ENCODE measurements around the gene FBXO33. TPM values are rescaled to one million over a fixed set of nuclear protein-coding genes. Genes with fewer than 3 reads are reported as not detected.
A peak's percentile ranks its signal among the peaks of the same experiment; 100 is the strongest.

FBXO33 gene
- 7.8 TPM for polyA plus RNA-seq (2013, experiment 1 of 2)
- polyA plus RNA-seq (2013, experiment 2 of 2): 8.2 TPM

DNA sequence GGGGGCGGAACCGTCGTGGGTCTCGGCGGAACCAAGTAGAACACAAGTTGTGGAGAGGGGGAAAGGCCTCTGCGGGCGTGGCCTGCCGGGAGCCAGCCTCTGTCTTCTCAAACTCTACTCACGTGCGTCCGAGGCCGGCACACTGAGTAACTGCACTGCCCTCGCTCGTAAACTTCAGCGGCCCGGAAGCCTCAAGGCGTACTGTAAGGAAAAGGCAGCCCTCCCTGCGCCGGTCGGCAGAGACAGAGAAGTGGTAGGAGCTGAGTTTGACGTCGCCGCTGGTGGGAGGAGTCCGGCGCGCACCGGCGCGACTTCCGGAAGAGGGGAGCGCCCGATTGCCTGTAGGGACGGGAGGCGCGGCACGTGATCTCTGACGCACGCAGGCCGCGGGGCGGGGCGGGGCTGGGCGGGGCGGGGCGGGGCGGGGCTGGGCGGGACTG, at the start of gene FBXO33:
Gene FBXO33, minus strand, starts transcription at position 255 of the 440 bp plus-strand sequence. CDS start 271 bp downstream, outside the sequence.
- H3K27me3 ChIP-seq (ENCODE audit: insufficient read depth, low read length): no peaks in the 10 kb centered on the region

DNA sequence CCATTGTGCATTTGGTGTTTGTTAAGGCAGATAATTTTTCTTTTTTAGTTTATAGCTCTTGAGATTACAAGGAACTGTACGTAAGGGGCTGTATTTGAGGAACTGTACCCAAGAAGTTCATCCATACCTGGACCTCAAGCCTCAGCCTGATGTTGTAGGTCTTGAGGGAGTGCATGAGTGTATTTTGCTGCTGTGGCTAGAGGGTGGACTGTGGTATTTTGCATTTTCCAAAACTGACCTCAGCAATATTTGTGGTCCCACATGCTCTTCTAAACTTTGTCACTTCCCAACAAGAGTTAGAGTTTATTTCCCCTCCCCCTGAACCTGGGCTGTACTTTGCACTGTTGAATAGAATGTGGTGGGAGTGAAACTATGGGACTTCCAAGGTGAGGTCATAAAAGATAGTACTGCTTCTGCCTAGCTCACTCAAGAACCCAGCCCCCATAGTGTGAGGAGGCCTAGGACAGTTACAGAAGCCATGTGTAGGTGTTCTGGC, 42.2 kb upstream of the FBXO33 start:
- WGBS: 91% methylated on average over 1 of the region's 1 CpG
- no peaks in the 10 kb centered on the region for H3K36me3 ChIP-seq (ENCODE audit: insufficient read depth, low read length)
- no peaks in the 10 kb centered on the region for H3K9me3 ChIP-seq (ENCODE audit: insufficient read depth, low read depth, low read length)
- H3K27me3 ChIP-seq (ENCODE audit: insufficient read depth, low read length): no peaks in the 10 kb centered on the region
- H3K9ac ChIP-seq (ENCODE audit: low read depth, low read length): no peak overlapping the region
- H3K4me3 ChIP-seq (ENCODE audit: low read length): no peak overlapping the region
- no peak overlapping the region for H3K27ac ChIP-seq (ENCODE audit: low read depth, low read length)
- H3K4me1 ChIP-seq (ENCODE audit: insufficient read depth, low read length): no peaks in the 10 kb centered on the region

More for the DNA sequence above, at the start of gene FBXO33:
- Histone ChIP-seq H3K27ac (ENCODE audit: low read depth, low read length) (peak within 1 kb of the TSS; percentile 98), H3K9me3 (ENCODE audit: insufficient read depth, low read depth, low read length) (no peaks in the 10 kb centered on the region), H3K36me3 (ENCODE audit: insufficient read depth, low read length) (no peaks in the 10 kb centered on the region), H3K4me3 (ENCODE audit: low read length) (peak within 1 kb of the TSS; percentile 94), H3K4me1 (ENCODE audit: insufficient read depth, low read length) (peaks cover 12% of the 10 kb centered on the region; the same call in 1 of the 2 replicates), H3K9ac (ENCODE audit: low read depth, low read length) (peak within 1 kb of the TSS; percentile 99)
- under 1% methylated on average over 47 of the region's 47 CpGs for WGBS

DNA sequence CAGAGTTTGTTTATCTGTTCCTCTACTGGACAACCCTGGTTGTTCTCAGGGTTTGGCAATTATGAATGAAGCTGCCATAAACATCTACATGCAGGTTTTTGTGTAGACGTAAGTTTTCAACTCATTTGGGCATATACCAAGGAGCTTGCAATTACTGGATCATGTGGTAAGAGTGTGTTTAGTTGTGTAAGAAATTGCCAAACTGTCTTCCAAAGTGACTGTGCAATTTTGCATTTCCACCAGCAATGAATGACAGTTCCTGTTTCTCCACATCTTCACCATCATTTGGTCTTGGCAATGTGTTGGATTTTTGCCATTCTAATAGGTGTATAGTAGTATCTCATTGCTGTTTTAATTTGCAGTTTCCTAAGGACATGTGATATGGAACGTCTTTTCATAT, 39.8 kb upstream of the FBXO33 start:
- Histone ChIP-seq H3K36me3 (ENCODE audit: insufficient read depth, low read length) (no peaks in the 10 kb centered on the region), H3K4me3 (ENCODE audit: low read length) (no peak overlapping the region)
- 88% methylated on average over 2 of the region's 2 CpGs for WGBS

DNA sequence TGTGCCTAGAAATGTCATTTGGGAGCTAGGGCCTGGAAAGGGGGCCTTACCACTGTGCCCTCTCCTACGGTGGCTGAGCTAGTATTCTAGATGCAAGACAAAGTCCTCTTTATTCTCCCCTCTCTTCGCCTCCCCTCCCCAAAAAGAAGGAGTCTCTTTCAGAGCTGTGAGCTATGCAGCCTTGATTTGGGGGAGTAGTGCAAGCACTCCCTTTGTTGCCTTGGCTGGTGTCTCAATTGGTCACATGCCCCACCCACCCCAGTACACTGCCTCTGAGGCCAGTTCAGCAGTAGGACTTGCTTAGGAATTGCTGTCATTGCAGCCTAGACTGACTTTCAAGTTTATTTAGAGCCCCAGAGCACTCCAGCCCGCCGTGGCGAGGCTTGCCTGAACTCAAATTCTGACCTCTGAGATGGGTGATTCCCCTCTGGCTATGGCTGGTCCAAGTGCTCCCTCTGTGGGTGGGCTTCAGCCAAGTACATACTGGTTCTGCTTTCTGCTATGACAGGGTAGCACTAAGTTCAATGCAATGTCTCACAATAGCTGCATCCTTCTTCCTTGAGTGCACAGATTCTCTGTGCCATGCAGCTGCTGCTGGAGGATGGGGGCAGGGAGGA, 37.0 kb upstream of the FBXO33 start:
- Histone ChIP-seq H3K9me3 (ENCODE audit: insufficient read depth, low read depth, low read length) (no peaks in the 10 kb centered on the region), H3K4me3 (ENCODE audit: low read length) (no peak overlapping the region), H3K27me3 (ENCODE audit: insufficient read depth, low read length) (no peaks in the 10 kb centered on the region), H3K4me1 (ENCODE audit: insufficient read depth, low read length) (no peaks in the 10 kb centered on the region), H3K9ac (ENCODE audit: low read depth, low read length) (no peak overlapping the region), H3K27ac (ENCODE audit: low read depth, low read length) (no peak overlapping the region), H3K36me3 (ENCODE audit: insufficient read depth, low read length) (no peaks in the 10 kb centered on the region)
- WGBS: 68% methylated on average over 5 of the region's 5 CpGs

More for the DNA sequence above, 39.8 kb upstream of the FBXO33 start:
- no peak overlapping the region for H3K27ac ChIP-seq (ENCODE audit: low read depth, low read length)
- H3K4me1 ChIP-seq (ENCODE audit: insufficient read depth, low read length): no peaks in the 10 kb centered on the region
- no peaks in the 10 kb centered on the region for H3K27me3 ChIP-seq (ENCODE audit: insufficient read depth, low read length)
- no peak overlapping the region for H3K9ac ChIP-seq (ENCODE audit: low read depth, low read length)
- no peaks in the 10 kb centered on the region for H3K9me3 ChIP-seq (ENCODE audit: insufficient read depth, low read depth, low read length)

DNA sequence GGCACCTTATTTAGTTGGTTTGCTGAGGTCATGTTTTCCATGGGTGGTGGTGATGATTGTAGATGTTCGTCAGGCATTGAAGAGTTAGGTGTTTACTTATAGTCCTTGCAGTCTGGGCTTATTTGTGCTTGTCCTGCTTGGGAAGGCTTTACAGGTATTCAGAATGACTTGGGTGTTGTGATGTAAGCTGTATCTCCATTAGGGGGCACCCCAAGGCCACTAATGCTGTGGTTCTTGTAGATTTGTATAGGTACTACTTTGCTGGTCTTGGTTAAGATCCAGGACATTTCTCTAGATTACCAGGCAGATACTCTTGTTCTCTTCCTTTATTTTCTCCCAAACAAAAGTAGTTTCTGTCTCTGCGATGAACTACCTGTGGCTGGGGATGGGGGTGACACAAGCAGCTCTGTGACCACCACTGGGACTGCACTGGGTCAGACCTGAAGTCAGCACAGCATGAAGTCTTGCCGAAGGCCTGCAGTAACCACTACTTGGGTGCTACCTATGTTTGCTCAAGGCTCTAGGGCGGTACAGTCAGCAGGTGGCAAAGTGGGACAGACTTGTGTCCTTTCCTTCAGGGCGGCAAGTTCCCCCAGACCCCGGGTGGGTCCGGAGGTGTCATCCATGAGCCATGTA, 35.8 kb upstream of the FBXO33 start:
- 84% methylated on average over 7 of the region's 7 CpGs for WGBS
- Histone ChIP-seq H3K36me3 (ENCODE audit: insufficient read depth, low read length) (no peaks in the 10 kb centered on the region), H3K4me1 (ENCODE audit: insufficient read depth, low read length) (no peaks in the 10 kb centered on the region), H3K4me3 (ENCODE audit: low read length) (no peak overlapping the region), H3K27me3 (ENCODE audit: insufficient read depth, low read length) (no peaks in the 10 kb centered on the region), H3K9ac (ENCODE audit: low read depth, low read length) (no peak overlapping the region), H3K27ac (ENCODE audit: low read depth, low read length) (no peak overlapping the region), H3K9me3 (ENCODE audit: insufficient read depth, low read depth, low read length) (no peaks in the 10 kb centered on the region)

- 100% methylated on average over 1 of the region's 1 CpG for WGBS
Observed at GRCh38 chr14:39459795-39460478, 27.7 kb upstream of the FBXO33 start.

DNA sequence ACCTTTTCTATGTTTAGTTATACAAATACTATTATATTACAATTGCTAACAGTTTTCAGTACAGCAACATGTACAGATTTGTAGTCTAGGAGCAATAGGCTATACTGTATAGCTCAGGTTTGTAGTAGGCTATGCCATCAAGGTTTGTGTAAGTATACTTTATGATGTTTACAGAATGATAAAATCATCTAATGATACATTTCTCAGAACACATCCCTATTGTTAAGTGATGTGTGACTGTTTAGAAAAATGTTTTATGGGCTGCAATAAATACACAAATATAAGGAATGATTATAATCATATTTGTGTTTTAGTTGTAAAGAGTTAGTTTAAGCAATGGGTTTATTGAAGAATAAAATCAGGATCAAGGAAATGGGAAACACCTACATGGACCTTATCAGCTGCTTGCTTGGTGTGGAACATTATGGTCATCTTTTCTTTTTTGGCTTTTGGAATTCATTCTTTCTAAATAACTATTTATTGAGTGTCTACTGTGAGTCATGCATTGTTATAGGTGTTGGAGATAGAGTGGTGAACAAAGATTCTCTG, 24.5 kb upstream of the FBXO33 start:
- no peaks in the 10 kb centered on the region for H3K36me3 ChIP-seq (ENCODE audit: insufficient read depth, low read length)
- no peaks in the 10 kb centered on the region for H3K9me3 ChIP-seq (ENCODE audit: insufficient read depth, low read depth, low read length)
- no peaks in the 10 kb centered on the region for H3K4me1 ChIP-seq (ENCODE audit: insufficient read depth, low read length)
- no peaks in the 10 kb centered on the region for H3K27me3 ChIP-seq (ENCODE audit: insufficient read depth, low read length)
- H3K27ac ChIP-seq (ENCODE audit: low read depth, low read length): no peak overlapping the region
- no peak overlapping the region for H3K9ac ChIP-seq (ENCODE audit: low read depth, low read length)
- H3K4me3 ChIP-seq (ENCODE audit: low read length): no peak overlapping the region

More at GRCh38 chr14:39459795-39460478, 27.7 kb upstream of the FBXO33 start:
- Histone ChIP-seq H3K9me3 (ENCODE audit: insufficient read depth, low read depth, low read length) (no peaks in the 10 kb centered on the region), H3K9ac (ENCODE audit: low read depth, low read length) (no peak overlapping the region), H3K4me3 (ENCODE audit: low read length) (no peak overlapping the region), H3K27me3 (ENCODE audit: insufficient read depth, low read length) (no peaks in the 10 kb centered on the region), H3K27ac (ENCODE audit: low read depth, low read length) (no peak overlapping the region), H3K36me3 (ENCODE audit: insufficient read depth, low read length) (no peaks in the 10 kb centered on the region), H3K4me1 (ENCODE audit: insufficient read depth, low read length) (no peaks in the 10 kb centered on the region)

DNA sequence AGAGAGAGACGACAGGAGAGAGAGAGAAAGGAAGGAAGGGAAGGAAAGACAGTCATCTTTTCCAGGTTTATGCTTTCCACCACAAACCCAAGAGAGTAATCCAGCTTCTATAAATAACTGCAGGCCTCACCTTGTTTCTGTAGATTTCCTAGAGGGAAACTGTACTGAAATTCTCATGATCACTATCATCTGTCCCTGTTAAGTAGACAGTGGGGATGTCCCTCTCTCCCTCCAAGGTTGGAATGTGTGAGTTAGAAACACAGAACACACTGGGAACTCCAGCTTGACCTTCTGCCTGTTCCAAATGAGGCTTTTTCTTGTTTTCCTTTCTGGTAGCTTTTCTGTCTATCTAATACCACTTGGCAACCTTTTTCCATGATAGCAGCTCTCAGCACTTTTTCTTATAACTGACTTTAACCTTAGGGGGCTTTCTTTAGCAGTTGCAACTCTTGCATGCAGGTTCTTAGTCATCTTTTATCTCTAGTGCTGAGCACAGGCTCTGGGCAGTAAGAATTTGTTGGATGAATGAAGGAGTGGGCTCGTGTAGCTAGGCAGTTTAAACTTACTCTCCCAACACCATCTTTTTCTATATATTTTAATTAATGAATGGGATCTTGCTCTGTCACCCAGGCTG, 22.8 kb upstream of the FBXO33 start:
- 78% methylated on average over 1 of the region's 2 CpGs for WGBS
- H3K36me3 ChIP-seq (ENCODE audit: insufficient read depth, low read length): no peaks in the 10 kb centered on the region

DNA sequence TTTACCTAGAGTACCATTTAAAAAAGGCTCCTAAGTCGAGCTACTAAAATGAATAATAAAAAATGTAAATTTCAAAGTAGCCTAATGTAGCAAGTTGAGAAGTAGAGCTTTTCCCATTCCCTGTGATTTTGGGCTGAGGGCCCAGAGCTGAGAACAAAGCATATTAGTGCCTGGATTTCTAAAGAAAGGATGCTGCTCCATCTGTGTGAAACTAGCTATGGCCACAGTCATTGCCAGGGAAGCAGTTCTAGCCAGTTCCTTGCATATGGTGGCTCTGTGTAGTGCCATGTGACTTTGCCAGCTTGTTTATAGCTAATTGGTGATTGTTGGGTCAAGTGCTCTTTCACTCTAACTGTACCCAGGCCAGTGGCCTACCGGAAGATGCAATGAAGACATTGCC, 20.4 kb upstream of the FBXO33 start:
- no peaks in the 10 kb centered on the region for H3K4me1 ChIP-seq (ENCODE audit: insufficient read depth, low read length)
- no peaks in the 10 kb centered on the region for H3K36me3 ChIP-seq (ENCODE audit: insufficient read depth, low read length)
- no peak overlapping the region for H3K27ac ChIP-seq (ENCODE audit: low read depth, low read length)
- no peaks in the 10 kb centered on the region for H3K27me3 ChIP-seq (ENCODE audit: insufficient read depth, low read length)
- H3K4me3 ChIP-seq (ENCODE audit: low read length): no peak overlapping the region
- WGBS: 97% methylated on average over 2 of the region's 2 CpGs
- no peaks in the 10 kb centered on the region for H3K9me3 ChIP-seq (ENCODE audit: insufficient read depth, low read depth, low read length)
- H3K9ac ChIP-seq (ENCODE audit: low read depth, low read length): no peak overlapping the region

More for the DNA sequence above, 22.8 kb upstream of the FBXO33 start:
- Histone ChIP-seq H3K9ac (ENCODE audit: low read depth, low read length) (no peak overlapping the region), H3K27me3 (ENCODE audit: insufficient read depth, low read length) (no peaks in the 10 kb centered on the region), H3K4me1 (ENCODE audit: insufficient read depth, low read length) (no peaks in the 10 kb centered on the region), H3K4me3 (ENCODE audit: low read length) (no peak overlapping the region), H3K9me3 (ENCODE audit: insufficient read depth, low read depth, low read length) (no peaks in the 10 kb centered on the region), H3K27ac (ENCODE audit: low read depth, low read length) (no peak overlapping the region)

DNA sequence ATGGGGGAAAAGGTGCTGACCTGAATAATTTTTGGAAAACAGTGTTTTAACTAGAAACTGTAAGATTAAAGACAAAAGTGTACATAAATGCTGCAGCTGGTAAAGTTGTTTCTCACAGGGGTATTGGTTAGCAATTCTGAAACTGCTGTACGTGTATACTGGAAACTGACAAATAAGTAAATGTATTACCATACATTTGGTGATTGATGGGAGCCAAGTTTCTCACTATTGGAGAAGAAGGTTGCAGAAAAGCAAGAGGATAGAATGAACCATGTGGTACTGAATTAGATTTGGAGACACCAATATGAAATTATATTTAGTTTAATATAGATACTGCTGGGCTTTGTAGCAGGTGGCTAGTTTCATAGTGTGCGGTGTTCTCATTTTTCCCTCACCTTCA, 19.6 kb upstream of the FBXO33 start:
- H3K4me1 ChIP-seq (ENCODE audit: insufficient read depth, low read length): no peaks in the 10 kb centered on the region
- WGBS: 92% methylated on average over 2 of the region's 2 CpGs

More for the DNA sequence above, 19.6 kb upstream of the FBXO33 start:
- Histone ChIP-seq H3K36me3 (ENCODE audit: insufficient read depth, low read length) (no peaks in the 10 kb centered on the region), H3K27ac (ENCODE audit: low read depth, low read length) (no peak overlapping the region), H3K27me3 (ENCODE audit: insufficient read depth, low read length) (no peaks in the 10 kb centered on the region), H3K9me3 (ENCODE audit: insufficient read depth, low read depth, low read length) (no peaks in the 10 kb centered on the region), H3K4me3 (ENCODE audit: low read length) (no peak overlapping the region), H3K9ac (ENCODE audit: low read depth, low read length) (no peak overlapping the region)
